Skeletal muscle satellite cell (primary cell): ENCODE results near the gene CHMP4A.

ENCODE experiments used
- H3K27me3 ChIP-seq: 2 replicates; pipeline ENCODE4 v1.7.0; 2013; ENCODE audit warnings: low read length; ENCODE audit not compliant: control insufficient read depth, insufficient read depth
- H3K36me3 ChIP-seq: 2 replicates; pipeline ENCODE4 v1.7.0; 2013; ENCODE audit warnings: mild to moderate bottlenecking, control low read depth, low read length; ENCODE audit not compliant: insufficient read depth
- H3K4me1 ChIP-seq: 2 replicates; pipeline ENCODE4 v1.7.0; 2013; ENCODE audit warnings: low read length; ENCODE audit not compliant: control insufficient read depth, insufficient read depth
- H3K4me2 ChIP-seq: 2 replicates; pipeline ENCODE4 v1.7.0; 2013; ENCODE audit warnings: mild to moderate bottlenecking, low read length
- H3K4me3 ChIP-seq: 2 replicates; pipeline ENCODE4 v1.7.0; 2013; ENCODE audit warnings: low read length
- H3K9ac ChIP-seq: 2 replicates; pipeline ENCODE4 v1.7.0; 2013; ENCODE audit warnings: mild to moderate bottlenecking, low read depth, low read length, moderate library complexity
- H3K9me3 ChIP-seq: replicated peaks from 2 replicates; pipeline ENCODE4 v1.7.0; 2013; ENCODE audit warnings: mild to moderate bottlenecking, control low read depth, low read length

The CHMP4A gene

GRCh38 chr14:24198814-24199524 is 14.3 kb downstream of the CHMP4A start:
- H3K36me3 ChIP-seq = peaks cover 9% of the 10 kb centered on the region
- no peak overlapping the region for H3K4me3 ChIP-seq

GRCh38 chr14:24197056-24197450 is 16.2 kb downstream of the CHMP4A start:
- H3K4me3 ChIP-seq = no peak overlapping the region
- peaks cover 12% of the 10 kb centered on the region for H3K36me3 ChIP-seq
- peak overlapping the region; percentile 95 for H3K4me2 ChIP-seq
- H3K9ac ChIP-seq = no peak overlapping the region
- H3K27me3 ChIP-seq = no peaks in the 10 kb centered on the region
- H3K9me3 ChIP-seq = no peaks in the 10 kb centered on the region
- H3K4me1 ChIP-seq = peaks cover 16% of the 10 kb centered on the region

More at GRCh38 chr14:24198814-24199524, 14.3 kb downstream of the CHMP4A start:
- H3K4me1 ChIP-seq = peaks cover 15% of the 10 kb centered on the region
- no peaks in the 10 kb centered on the region for H3K27me3 ChIP-seq
- no peaks in the 10 kb centered on the region for H3K9me3 ChIP-seq
- H3K4me2 ChIP-seq = no peak overlapping the region
- no peak overlapping the region for H3K9ac ChIP-seq

GRCh38 chr14:24196071-24197055 is 16.9 kb downstream of the CHMP4A start:
- Histone ChIP-seq H3K4me1 (peaks cover 16% of the 10 kb centered on the region), H3K9ac (peak overlapping the region; percentile 99), H3K4me3 (peak overlapping the region; percentile 94), H3K27me3 (no peaks in the 10 kb centered on the region), H3K4me2 (peak overlapping the region; percentile 95), H3K36me3 (peaks cover 16% of the 10 kb centered on the region), H3K9me3 (no peaks in the 10 kb centered on the region)

- Histone ChIP-seq H3K4me3 (peak within 1 kb of the TSS; percentile 94), H3K4me2 (peak within 1 kb of the TSS; percentile 95), H3K9me3 (no peaks in the 10 kb centered on the region), H3K4me1 (peaks cover 16% of the 10 kb centered on the region), H3K27me3 (no peaks in the 10 kb centered on the region), H3K36me3 (peaks cover 16% of the 10 kb centered on the region), H3K9ac (peak within 1 kb of the TSS; percentile 99)
Measured at GRCh38 chr14:24195186-24196070, 17.9 kb downstream of the CHMP4A start, which contains the start of gene TM9SF1. TSS of gene TM9SF1 (minus strand) at chr14:24195441. CDS start at chr14:24195019, 422 bp downstream.

- Histone ChIP-seq H3K4me2 (peak overlapping the region; percentile 95), H3K4me1 (peaks cover 16% of the 10 kb centered on the region), H3K9me3 (no peaks in the 10 kb centered on the region), H3K4me3 (peak overlapping the region; percentile 94), H3K9ac (peak overlapping the region; percentile 99), H3K36me3 (peaks cover 18% of the 10 kb centered on the region), H3K27me3 (no peaks in the 10 kb centered on the region)
Measured at GRCh38 chr14:24194873-24195185, 18.5 kb downstream of the CHMP4A start.

- peak overlapping the region; percentile 99 for H3K9ac ChIP-seq
- H3K4me1 ChIP-seq = peaks cover 16% of the 10 kb centered on the region
Measured at GRCh38 chr14:24194186-24194872, 19.0 kb downstream of the CHMP4A start.

GRCh38 chr14:24192933-24193332 is 20.4 kb downstream of the CHMP4A start:
- Histone ChIP-seq H3K4me2 (no peak overlapping the region), H3K27me3 (no peaks in the 10 kb centered on the region), H3K9me3 (no peaks in the 10 kb centered on the region), H3K9ac (no peak overlapping the region), H3K4me1 (peaks cover 25% of the 10 kb centered on the region), H3K4me3 (no peak overlapping the region), H3K36me3 (peaks cover 16% of the 10 kb centered on the region)

More at GRCh38 chr14:24194186-24194872, 19.0 kb downstream of the CHMP4A start:
- Histone ChIP-seq H3K4me3 (peak overlapping the region; percentile 94), H3K4me2 (peak overlapping the region; percentile 95), H3K9me3 (no peaks in the 10 kb centered on the region), H3K27me3 (no peaks in the 10 kb centered on the region), H3K36me3 (peaks cover 16% of the 10 kb centered on the region)

- Histone ChIP-seq H3K27me3 (no peaks in the 10 kb centered on the region), H3K9me3 (no peaks in the 10 kb centered on the region), H3K9ac (no peak overlapping the region), H3K4me2 (no peak overlapping the region), H3K4me3 (no peak overlapping the region), H3K4me1 (peaks cover 28% of the 10 kb centered on the region), H3K36me3 (peaks cover 35% of the 10 kb centered on the region)
Measured at GRCh38 chr14:24190416-24190815, 22.9 kb downstream of the CHMP4A start.

GRCh38 chr14:24189460-24189859 is 23.8 kb downstream of the CHMP4A start:
- H3K4me3 ChIP-seq = no peak overlapping the region
- H3K27me3 ChIP-seq = no peaks in the 10 kb centered on the region
- H3K4me2 ChIP-seq = peak overlapping the region; percentile 96
- H3K9me3 ChIP-seq = no peaks in the 10 kb centered on the region
- H3K9ac ChIP-seq = peak overlapping the region; percentile 35
- peaks cover 22% of the 10 kb centered on the region for H3K4me1 ChIP-seq
- H3K36me3 ChIP-seq = peaks cover 44% of the 10 kb centered on the region

GRCh38 chr14:24189059-24189375 is 24.3 kb downstream of the CHMP4A start:
- Histone ChIP-seq H3K9ac (peak overlapping the region; percentile 35), H3K36me3 (peaks cover 49% of the 10 kb centered on the region)

More at GRCh38 chr14:24189059-24189375, 24.3 kb downstream of the CHMP4A start:
- H3K4me2 ChIP-seq = peak overlapping the region; percentile 96
- no peaks in the 10 kb centered on the region for H3K27me3 ChIP-seq
- H3K9me3 ChIP-seq = no peaks in the 10 kb centered on the region
- peaks cover 17% of the 10 kb centered on the region for H3K4me1 ChIP-seq
- no peak overlapping the region for H3K4me3 ChIP-seq
